GM21619 (cell line): ENCODE results near the gene ANTXR1.
"Not testable (repeated sequence)": the region's sequence is repeated elsewhere in the genome, so short reads cannot be mapped to it uniquely, and the experiment has no call there.

ENCODE experiments used
- ATAC-seq: cut with Tn5 transposase; IDR thresholded peaks from one replicate; pipeline ENCODE4 v1.9.1; 2021; ENCODE audit not compliant: unreplicated experiment

Gene ANTXR1

DNA sequence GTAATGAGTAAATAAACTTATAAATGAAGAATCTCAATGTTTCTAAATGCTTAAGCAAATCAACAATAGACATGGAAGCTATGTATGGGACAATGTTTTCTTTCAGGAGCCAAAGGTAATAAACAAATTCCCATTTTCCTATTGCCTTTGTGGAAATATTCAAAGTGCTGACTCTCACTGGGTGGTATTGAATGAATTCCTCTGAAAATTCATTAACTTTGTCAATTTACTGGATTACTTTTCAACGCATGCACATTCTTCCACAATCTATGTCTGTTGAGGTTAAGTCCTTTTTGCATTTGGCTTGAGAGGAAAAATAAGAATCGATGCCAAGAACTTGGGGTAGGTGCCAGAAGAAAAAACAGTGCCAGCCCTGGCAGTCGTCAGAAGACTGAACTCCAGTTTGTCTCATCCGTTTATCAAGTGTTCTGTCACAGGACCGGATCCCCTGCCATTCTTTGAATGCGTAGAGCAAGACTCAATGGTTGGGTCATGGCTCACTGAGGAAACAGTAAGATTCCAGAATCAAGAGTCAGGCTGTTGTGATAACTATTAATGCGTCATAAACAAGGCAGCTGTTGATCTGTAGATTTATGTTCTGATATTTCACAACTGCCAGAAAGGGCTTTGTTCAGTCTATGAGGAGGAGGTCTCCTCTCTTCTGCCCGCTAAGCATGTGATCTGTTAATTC, 240.8 kb downstream of the ANTXR1 start:
- ATAC-seq: no peak

- ATAC-seq: no peak
Observed at GRCh38 chr2:69255760-69256159, 242.8 kb downstream of the ANTXR1 start.

DNA sequence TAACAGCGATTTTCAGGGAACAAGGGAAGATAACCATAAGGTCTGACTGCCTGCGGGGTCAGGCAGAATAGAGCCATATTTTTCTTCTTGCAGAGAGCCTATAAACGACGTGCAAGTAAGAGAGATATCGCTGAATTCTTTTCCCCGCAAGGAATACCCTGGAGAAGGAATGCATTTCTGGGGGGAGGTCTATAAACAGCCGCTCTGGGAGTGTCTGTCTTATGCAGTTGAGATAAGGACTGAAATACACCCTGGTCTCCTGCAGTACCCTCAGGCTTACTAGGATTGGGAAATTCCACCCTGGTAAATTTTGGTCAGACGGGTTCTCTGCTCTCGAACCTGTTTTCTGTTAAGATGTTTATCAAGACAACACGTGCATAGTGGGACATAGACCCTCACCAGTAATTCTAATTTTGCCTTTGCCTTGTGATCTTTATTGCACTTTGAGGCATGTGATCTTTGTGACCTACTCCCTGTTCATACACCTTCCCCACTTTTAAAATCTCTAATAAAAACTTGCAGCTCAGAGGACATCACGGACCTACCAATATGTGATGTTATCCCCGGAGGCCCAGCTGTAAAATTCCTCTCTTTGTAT, 247.1 kb downstream of the ANTXR1 start:
- not testable (repeated sequence) for ATAC-seq

GRCh38 chr2:69260666-69261065, 247.7 kb downstream of the ANTXR1 start:
- ATAC-seq: no peak

DNA sequence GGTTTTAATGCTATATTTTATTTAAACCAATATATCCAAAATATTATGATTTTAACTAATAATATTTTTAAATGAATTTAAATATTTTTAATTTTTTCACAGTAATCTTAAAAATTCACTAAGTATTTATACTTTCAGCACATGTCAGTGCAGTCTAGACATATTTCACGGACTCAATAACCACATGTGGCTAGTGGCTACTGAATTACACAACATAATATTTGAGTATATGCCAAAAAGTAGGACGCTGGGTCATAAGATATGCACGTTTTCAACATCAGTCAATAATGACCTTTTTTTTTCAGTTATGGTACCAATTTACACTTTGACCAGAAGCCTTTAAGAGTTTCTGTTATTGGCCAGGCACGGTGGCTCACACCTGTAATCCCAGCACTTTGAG, 256.4 kb downstream of the ANTXR1 start:
- ATAC-seq: no peak

DNA sequence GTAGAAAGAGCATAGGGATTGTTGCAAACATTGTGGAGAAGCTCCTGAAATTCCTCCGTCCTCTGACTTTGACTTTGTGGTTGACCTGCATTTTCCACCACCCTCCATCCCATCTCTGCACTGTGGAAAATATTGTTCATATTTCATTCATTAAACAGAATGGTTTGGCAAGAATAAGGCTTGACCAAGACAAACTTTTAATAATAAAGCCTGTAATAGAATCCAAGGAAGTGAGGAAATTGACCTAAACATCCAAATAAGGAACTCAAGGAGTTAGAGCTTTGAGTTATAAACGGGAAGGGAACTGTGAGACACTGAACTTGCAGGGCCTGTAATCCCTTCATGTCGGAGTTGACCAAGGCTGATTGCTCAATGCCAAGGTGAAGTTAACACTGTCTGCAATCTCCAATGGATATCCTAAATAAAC, 258.9 kb downstream of the ANTXR1 start:
- no peak for ATAC-seq

- ATAC-seq: no peak
Observed at GRCh38 chr2:69272803-69273471, 260.0 kb downstream of the ANTXR1 start.

DNA sequence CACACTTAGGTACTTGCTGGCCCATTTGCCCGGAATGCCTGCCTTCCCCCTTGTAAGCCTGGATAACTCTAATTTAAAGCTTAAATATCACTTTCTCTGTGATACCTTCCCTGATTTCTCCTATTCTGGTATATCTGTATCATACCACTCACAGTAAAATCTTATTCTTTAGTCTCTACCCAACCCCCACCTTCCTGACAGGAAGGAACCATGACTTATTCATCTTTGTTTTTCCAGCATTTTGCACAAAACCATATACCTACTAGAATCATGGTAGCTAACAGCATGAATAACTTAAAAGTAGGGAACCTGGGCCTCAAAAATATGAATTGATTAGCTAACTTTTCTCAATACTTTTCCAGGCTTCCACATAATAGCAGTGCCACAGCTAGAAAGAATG, 262.5 kb downstream of the ANTXR1 start:
- ATAC-seq: no peak

GRCh38 chr2:69278366-69278765, 265.4 kb downstream of the ANTXR1 start:
- ATAC-seq: no peak

DNA sequence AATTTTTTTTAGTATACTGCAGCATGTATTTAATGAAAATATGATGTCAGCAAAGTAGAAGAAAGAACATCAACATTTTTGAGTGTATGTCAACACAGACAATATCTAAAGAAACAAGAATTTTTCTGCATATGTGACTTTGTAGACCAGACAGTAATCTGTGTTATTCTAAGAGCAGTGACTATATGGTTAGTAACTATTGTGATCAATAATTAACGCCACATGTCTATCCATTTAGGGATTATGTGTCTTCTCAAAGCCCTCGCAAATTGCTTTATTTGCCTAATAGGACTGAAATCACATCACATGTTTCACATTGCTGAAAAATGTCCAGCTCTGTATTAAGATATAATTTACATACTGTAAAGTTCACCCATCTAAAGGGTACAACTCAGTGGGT, 266.2 kb downstream of the ANTXR1 start:
- no peak for ATAC-seq

GRCh38 chr2:69279931-69280681, 267.1 kb downstream of the ANTXR1 start:
- no peak for ATAC-seq

DNA sequence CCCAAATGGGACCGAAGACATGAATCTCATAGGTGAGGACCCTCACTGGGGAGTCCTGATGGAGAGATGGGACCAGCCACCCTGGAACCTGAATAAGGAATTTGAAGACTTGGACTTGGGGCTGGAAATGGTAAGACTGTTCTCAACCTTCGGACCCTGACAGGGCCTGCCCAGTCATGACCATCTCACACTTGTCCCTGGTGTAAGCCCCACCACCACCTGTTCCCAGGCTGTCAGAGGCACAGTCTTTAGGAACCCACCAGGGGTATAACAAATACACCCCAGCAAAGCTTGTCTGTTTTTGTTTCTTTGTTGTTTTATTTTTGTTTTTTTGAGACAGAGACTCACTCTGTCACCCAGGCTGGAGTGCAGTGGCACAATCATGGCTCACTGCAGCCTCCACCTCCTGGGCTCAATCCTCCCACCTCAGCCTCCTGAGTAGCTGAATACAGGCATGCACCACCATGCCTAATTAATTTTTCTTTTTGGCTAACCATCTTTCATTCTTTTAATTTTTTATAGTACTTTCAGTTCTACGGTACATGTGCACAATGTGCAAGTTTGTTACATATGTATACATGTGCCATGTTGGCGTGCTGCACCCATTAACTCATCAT, 267.9 kb downstream of the ANTXR1 start:
- ATAC-seq: no peak

DNA sequence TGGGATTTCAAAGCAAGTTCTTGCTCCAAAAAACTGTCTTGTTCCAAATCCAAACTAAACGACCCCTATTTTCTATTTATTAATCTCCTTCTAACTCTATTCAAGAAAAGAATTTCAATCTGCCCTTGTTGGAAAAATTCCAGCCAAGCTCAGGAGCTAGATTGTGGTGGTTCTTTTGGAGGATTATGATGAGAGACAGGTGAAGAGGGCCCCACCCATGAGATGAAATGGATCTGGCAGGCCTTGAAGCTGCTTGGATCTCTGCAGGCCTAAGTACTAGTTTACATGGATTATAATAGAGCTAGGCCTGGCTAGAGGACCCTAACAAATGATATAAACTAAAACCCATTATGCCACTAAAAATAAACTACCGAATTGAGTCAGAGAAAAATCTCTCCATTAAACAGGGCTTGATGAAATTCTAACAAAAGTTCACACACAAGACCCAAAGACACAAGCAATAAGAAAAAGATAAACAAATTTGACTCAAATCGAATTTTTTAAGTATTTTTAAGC, 272.5 kb downstream of the ANTXR1 start:
- ATAC-seq: no peak

- ATAC-seq: no peak
Observed at GRCh38 chr2:69287544-69287943, 274.6 kb downstream of the ANTXR1 start.

DNA sequence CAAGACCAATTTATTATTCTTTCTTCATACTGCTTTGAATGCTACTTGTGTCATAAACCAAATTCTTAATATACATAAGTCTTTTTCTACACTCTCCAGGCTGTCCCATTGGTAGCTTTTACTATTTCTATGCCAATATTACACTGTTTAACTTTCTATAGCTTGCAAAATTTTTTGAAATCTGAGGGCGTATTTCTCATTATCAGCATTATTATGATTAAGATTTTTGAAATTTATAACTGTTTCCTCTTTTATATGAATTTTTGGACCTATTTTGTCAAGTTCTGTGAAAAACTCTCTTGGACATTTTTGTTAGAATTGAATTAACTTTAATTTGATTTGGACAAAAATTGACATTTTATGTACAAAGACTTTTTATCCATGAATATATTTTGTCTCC, 275.4 kb downstream of the ANTXR1 start:
- ATAC-seq: no peak

GRCh38 chr2:69291004-69291650, 278.1 kb downstream of the ANTXR1 start:
- no peak for ATAC-seq

- no peak for ATAC-seq
Observed at GRCh38 chr2:69291721-69292120, 278.7 kb downstream of the ANTXR1 start.

DNA sequence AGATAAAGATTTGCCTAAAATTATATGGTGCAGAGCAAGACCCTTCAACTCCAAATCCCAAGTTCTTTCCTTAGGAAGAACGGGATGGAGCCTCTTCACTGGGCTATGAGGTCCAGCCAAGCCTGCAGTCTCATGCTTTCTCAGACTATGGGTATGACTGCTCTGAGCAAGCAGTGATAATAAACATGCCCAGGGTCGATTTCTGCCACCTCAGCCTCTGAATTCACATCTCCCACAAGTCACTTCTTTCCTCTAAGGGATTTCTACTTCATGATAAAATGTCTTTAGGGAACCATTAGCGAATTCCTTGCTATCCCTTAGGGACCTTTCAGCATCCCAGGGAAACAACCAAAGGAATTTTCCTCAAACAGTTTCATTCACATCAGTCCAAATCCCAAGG, 279.3 kb downstream of the ANTXR1 start:
- no peak for ATAC-seq

- no peak for ATAC-seq
Observed at GRCh38 chr2:69296421-69296820, 283.4 kb downstream of the ANTXR1 start.

GRCh38 chr2:69297216-69297615, 284.2 kb downstream of the ANTXR1 start:
- ATAC-seq: no peak

GRCh38 chr2:69298261-69298660, 285.3 kb downstream of the ANTXR1 start:
- ATAC-seq: no peak
